Activated T-helper 2 cell treated with anti-CD3 and anti-CD28 coated beads, Interferon-gamma antibody, Interleukin-2, Interleukin-4, amounts not matched to agents 10 μg/mL and 5 μg/mL and 100 μg/mL, durations not matched to agents 14 hours and 24 hours and 36 hours (primary cell): ENCODE results near the gene TMEM18. TPM values are rescaled to one million over a fixed set of nuclear protein-coding genes. Genes with fewer than 3 reads are reported as not detected.
A peak's percentile ranks its signal among the peaks of the same experiment; 100 is the strongest.

ENCODE experiments used
- DNase-seq: peaks from one replicate; pipeline ENCODE4 v3.0.0; 2021; ENCODE audit warnings: low spot score
- H3K27ac Mint-ChIP-seq: one replicate; pipeline ENCODE4 v1.8.0; 2021; ENCODE audit warnings: mixed read lengths
- H3K27me3 Mint-ChIP-seq: one replicate; pipeline ENCODE4 v1.8.0; 2021; ENCODE audit warnings: low read depth, mixed read lengths
- H3K36me3 Mint-ChIP-seq: one replicate; pipeline ENCODE4 v1.8.0; 2021; ENCODE audit warnings: low read depth, mixed read lengths
- H3K4me1 Mint-ChIP-seq: one replicate; pipeline ENCODE4 v1.8.0; 2021; ENCODE audit warnings: low read depth, mixed read lengths
- H3K4me3 Mint-ChIP-seq: one replicate; pipeline ENCODE4 v1.8.0; 2021; ENCODE audit warnings: low read depth, mild to moderate bottlenecking, moderate library complexity, mixed read lengths
- H3K9me3 Mint-ChIP-seq: one replicate; pipeline ENCODE4 v1.8.0; 2021; ENCODE audit warnings: mixed read lengths
- intact Hi-C: fragments of 100-400 bp; cut with micrococcal nuclease; formaldehyde crosslinking; loops from one replicate; pipeline ENCODE4 v1.15.1; 2023
- total RNA-seq: library from RNA; stranded (reverse); gene quantifications from 2 replicates; pipeline ENCODE4 v1.2.3, GENCODE V29; 2022

The TMEM18 gene
- total RNA-seq, 1 donor from 2014 or later: 26.3 TPM

DNA sequence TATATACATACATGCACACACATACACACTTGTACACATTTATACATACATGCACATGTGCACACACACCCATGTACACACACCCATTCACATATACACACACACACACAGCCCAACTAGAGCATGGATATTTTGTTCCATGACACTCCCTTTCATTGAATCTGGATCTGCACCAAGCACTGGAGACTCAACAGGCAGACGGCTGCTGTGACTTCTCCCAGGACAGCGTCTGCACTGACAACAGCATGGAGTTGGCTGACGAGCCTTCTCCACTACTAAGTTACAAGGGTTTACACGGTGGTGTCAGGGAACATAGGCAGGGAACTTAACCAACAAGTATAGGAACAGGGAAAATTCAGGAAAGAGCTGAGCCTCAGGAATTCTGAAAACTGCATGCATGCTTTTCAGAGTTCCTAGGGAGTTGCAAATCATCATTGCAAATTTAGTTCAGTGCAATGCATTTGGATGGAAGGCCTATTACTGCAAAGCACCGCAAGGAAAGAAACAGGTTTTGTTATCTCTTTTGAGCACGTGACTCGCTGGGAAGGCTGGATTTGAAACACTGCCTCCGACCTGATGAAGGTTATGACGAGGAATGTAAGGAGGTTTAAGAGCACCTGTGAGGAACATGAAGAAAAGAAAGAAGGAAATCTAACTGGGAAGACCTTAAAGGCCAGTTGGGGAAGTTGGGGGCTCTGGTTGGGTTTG is 35.9 kb downstream of the TMEM18 start:
- peaks cover 4% of the 10 kb centered on the region for H3K4me1 Mint-ChIP-seq
- no peak for DNase-seq
- no peak overlapping the region for H3K4me3 Mint-ChIP-seq
- intact Hi-C loops: no loop called here
- no peak overlapping the region for H3K27ac Mint-ChIP-seq
- no peaks in the 10 kb centered on the region for H3K9me3 Mint-ChIP-seq
- no peaks in the 10 kb centered on the region for H3K36me3 Mint-ChIP-seq
- H3K27me3 Mint-ChIP-seq: peaks cover 7% of the 10 kb centered on the region

GRCh38 chr2:639703-640102 is 37.5 kb downstream of the TMEM18 start:
- intact Hi-C loops: loop anchor here (10.0 kb wide), 1 partner anchor 395 kb away; no protein-coding TSS in a partner anchor
- no peak overlapping the region for H3K27ac Mint-ChIP-seq

DNA sequence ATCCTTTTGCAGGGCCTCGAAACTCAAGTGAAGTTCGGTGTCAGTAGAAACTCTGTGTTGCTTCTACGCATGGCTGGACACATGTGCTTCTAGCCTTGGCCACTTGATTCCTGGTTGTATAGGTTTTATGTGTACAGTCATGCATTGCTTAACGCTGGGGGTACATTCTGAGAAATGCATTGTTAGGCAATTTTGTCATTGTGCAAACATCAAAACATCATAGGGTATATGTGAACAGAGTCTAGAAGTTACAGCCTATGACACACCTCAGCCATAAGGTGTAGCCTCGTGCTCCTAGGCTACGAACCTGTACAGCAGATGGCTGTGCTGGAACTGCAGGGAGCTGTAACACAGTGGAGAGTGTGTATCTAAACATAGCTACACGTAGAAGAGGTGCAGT is 39.4 kb downstream of the TMEM18 start:
- Mint-ChIP-seq H3K9me3 (no peaks in the 10 kb centered on the region), H3K36me3 (no peaks in the 10 kb centered on the region), H3K27ac (no peak overlapping the region), H3K4me3 (no peak overlapping the region), H3K4me1 (peaks cover 4% of the 10 kb centered on the region), H3K27me3 (peaks cover 11% of the 10 kb centered on the region)
- intact Hi-C loops: loop anchor here (2.0 to 10.0 kb wide), 2 partner anchors 109 to 393 kb away; no protein-coding TSS in a partner anchor
- no peak for DNase-seq

More at GRCh38 chr2:639703-640102, 37.5 kb downstream of the TMEM18 start:
- H3K9me3 Mint-ChIP-seq: no peaks in the 10 kb centered on the region
- no peaks in the 10 kb centered on the region for H3K36me3 Mint-ChIP-seq
- no peak overlapping the region for H3K4me3 Mint-ChIP-seq
- no peak for DNase-seq
- peaks cover 4% of the 10 kb centered on the region for H3K27me3 Mint-ChIP-seq
- H3K4me1 Mint-ChIP-seq: peaks cover 4% of the 10 kb centered on the region

DNA sequence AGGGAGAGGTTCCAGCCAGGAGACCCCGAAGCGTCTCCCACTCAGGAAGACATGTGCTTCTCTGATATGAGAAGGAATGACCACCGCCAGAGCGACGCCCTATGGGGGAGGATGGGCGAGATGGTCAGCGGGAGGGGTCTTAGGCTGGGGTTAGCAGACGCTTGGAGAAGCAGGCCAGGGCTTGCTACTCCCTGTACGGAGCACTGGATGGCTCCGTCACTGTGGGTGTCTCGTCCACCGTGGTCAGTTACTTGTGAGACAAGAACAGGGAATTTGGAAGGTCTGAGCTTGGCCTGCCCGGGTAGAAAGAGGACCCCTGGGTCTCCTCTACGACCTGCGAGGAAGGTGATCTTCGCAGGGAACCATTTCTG is 39.8 kb downstream of the TMEM18 start:
- intact Hi-C loops: loop anchor here (2.0 to 10.0 kb wide), 2 partner anchors 109 to 393 kb away; no protein-coding TSS in a partner anchor
- Mint-ChIP-seq H3K36me3 (no peaks in the 10 kb centered on the region), H3K27me3 (peaks cover 15% of the 10 kb centered on the region), H3K4me1 (peaks cover 4% of the 10 kb centered on the region), H3K27ac (no peak overlapping the region), H3K4me3 (no peak overlapping the region), H3K9me3 (no peaks in the 10 kb centered on the region)
- no peak for DNase-seq

DNA sequence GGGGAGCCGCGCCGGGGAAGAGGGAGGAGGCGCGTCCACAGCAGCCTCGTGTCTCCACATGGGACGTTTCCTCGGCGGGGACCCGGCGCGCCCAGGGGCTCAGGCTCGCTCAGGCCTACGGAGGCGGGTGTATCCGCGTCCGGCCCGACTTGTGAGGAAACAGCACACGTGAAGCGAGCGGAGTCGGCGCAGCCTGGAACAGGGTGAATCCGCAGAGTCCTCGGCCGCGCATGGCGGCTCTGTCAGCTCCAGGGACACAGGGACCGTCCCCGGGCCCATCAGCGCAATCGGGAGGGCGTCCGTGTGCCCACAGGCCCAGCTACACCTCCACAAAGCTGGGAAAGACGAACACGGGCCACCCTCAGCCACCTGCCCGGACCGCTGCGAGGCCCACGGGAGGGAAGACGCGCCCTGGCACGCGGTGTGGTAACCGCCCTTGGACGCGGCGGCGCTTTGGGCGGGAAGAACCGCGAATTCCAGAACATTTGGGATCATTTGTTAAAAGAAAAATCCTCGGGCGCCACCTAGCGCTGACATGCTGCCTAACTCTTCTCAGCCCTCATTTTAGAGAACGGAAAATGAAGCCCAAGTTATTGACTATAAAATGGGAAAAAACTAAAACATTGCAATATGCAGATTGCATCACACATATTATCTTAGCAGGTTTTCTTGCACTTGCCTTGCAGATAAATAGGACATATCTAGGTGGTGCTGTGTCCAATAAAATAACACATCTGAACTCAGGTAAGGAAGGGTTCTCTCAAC is 40.4 kb downstream of the TMEM18 start:
- intact Hi-C loops: loop anchor here (2.0 to 10.0 kb wide), 2 partner anchors 108 to 392 kb away; no protein-coding TSS in a partner anchor
- no peak for DNase-seq

GRCh38 chr2:635687-636621 is 41.3 kb downstream of the TMEM18 start:
- Mint-ChIP-seq H3K9me3 (peaks cover 4% of the 10 kb centered on the region), H3K4me3 (no peak overlapping the region), H3K36me3 (no peaks in the 10 kb centered on the region), H3K4me1 (peaks cover 4% of the 10 kb centered on the region), H3K27ac (no peak overlapping the region), H3K27me3 (peaks cover 17% of the 10 kb centered on the region)
- no peak for DNase-seq
- intact Hi-C loops: loop anchor here (2.0 to 10.0 kb wide), 3 partner anchors 107 to 391 kb away; partner anchors contain the start of gene ALKAL2

More for the DNA sequence above, 40.4 kb downstream of the TMEM18 start:
- Mint-ChIP-seq H3K27ac (peak overlapping the region; percentile 72), H3K9me3 (peaks cover under 1% of the 10 kb centered on the region), H3K27me3 (peaks cover 15% of the 10 kb centered on the region), H3K4me1 (peaks cover 4% of the 10 kb centered on the region), H3K36me3 (no peaks in the 10 kb centered on the region), H3K4me3 (peak overlapping the region; percentile 72)

- intact Hi-C loops: loop anchor here (2.0 to 10.0 kb wide), 2 partner anchors 346 to 390 kb away; partner anchors contain the start of gene ALKAL2
- H3K4me3 Mint-ChIP-seq: no peak overlapping the region
- peaks cover 4% of the 10 kb centered on the region for H3K4me1 Mint-ChIP-seq
- peaks cover 17% of the 10 kb centered on the region for H3K27me3 Mint-ChIP-seq
- no peak for DNase-seq
- H3K36me3 Mint-ChIP-seq: no peaks in the 10 kb centered on the region
- H3K27ac Mint-ChIP-seq: no peak overlapping the region
- H3K9me3 Mint-ChIP-seq: peaks cover 4% of the 10 kb centered on the region
These were observed 42.4 kb downstream of the TMEM18 start for GRCh38 chr2:634636-635388.

- no peak overlapping the region for H3K4me3 Mint-ChIP-seq
- H3K27me3 Mint-ChIP-seq: peaks cover 17% of the 10 kb centered on the region
- peaks cover 4% of the 10 kb centered on the region for H3K4me1 Mint-ChIP-seq
- H3K9me3 Mint-ChIP-seq: peaks cover 4% of the 10 kb centered on the region
- DNase-seq: no peak
- no peak overlapping the region for H3K27ac Mint-ChIP-seq
- intact Hi-C loops: loop anchor here (2.0 to 10.0 kb wide), 2 partner anchors 345 to 389 kb away; partner anchors contain the start of gene ALKAL2
- no peaks in the 10 kb centered on the region for H3K36me3 Mint-ChIP-seq
These were observed 43.2 kb downstream of the TMEM18 start for GRCh38 chr2:634041-634440.

- intact Hi-C loops: loop anchor here (10.0 kb wide), 1 partner anchor 389 kb away; no protein-coding TSS in a partner anchor
- Mint-ChIP-seq H3K4me3 (no peak overlapping the region), H3K27me3 (peaks cover 17% of the 10 kb centered on the region), H3K9me3 (peaks cover 4% of the 10 kb centered on the region), H3K4me1 (peaks cover 4% of the 10 kb centered on the region), H3K27ac (no peak overlapping the region), H3K36me3 (no peaks in the 10 kb centered on the region)
- no peak for DNase-seq
These were observed 43.8 kb downstream of the TMEM18 start for GRCh38 chr2:633371-633770.

DNA sequence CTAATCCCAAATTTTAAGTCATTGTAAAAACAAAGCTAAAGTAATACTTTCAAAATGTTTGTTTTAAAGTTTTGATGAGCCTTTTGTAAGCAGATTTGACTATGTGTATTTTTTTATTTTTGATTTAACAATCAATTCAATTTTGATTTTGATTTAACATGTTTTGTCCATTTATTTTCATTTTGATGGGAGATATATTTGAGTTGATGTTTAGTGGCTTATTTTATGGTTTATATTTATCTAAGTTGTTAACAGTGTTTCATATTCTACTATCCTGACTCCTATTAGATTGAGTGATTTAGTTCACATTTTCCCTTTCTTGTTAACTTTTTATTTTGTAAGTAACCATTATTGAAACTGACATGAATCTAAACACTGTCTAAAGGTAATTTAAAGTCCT is 44.7 kb downstream of the TMEM18 start:
- Mint-ChIP-seq H3K27ac (no peak overlapping the region), H3K4me1 (peaks cover 4% of the 10 kb centered on the region), H3K36me3 (no peaks in the 10 kb centered on the region), H3K27me3 (peaks cover 17% of the 10 kb centered on the region), H3K4me3 (no peak overlapping the region), H3K9me3 (peaks cover 4% of the 10 kb centered on the region)
- intact Hi-C loops: loop anchor here (10.0 kb wide), 1 partner anchor 388 kb away; no protein-coding TSS in a partner anchor
- no peak for DNase-seq

GRCh38 chr2:631741-632140 is 45.5 kb downstream of the TMEM18 start:
- Mint-ChIP-seq H3K4me3 (no peak overlapping the region), H3K4me1 (no peaks in the 10 kb centered on the region), H3K36me3 (no peaks in the 10 kb centered on the region), H3K27me3 (peaks cover 17% of the 10 kb centered on the region), H3K27ac (no peak overlapping the region), H3K9me3 (peaks cover 4% of the 10 kb centered on the region)
- intact Hi-C loops: loop anchor here (10.0 kb wide), 1 partner anchor 387 kb away; no protein-coding TSS in a partner anchor
- no peak for DNase-seq
